HepG2 (cell line): Measurements from ENCODE around the gene EFEMP2. TPM values are rescaled to one million over a fixed set of nuclear protein-coding genes. Genes with fewer than 3 reads are reported as not detected.

ENCODE experiments used
- ATF5 ChIP-seq: sonication (generic); formaldehyde crosslinking; IDR thresholded peaks from 2 replicates; pipeline ENCODE4 v1.4.0; 2020; ENCODE audit warnings: mild to moderate bottlenecking, low read depth, missing genetic modification reagents
- ELK4 ChIP-seq: sonication (generic); formaldehyde crosslinking; IDR thresholded peaks from 2 replicates; pipeline ENCODE4 v1.9.0; 2021; ENCODE audit warnings: missing genetic modification reagents, borderline replicate concordance
- FOXO4 ChIP-seq: sonication (generic); formaldehyde crosslinking; conservative IDR thresholded peaks from 2 replicates; pipeline ENCODE4 v1.8.1; 2023; ENCODE audit warnings: missing genetic modification reagents
- GZF1 ChIP-seq: sonication (generic); formaldehyde crosslinking; IDR thresholded peaks from 2 replicates; pipeline ENCODE4 v1.5.1; 2020; ENCODE audit warnings: mild to moderate bottlenecking, missing genetic modification reagents
- JUNB ChIP-seq: sonication (generic); formaldehyde crosslinking; IDR thresholded peaks from 2 replicates; pipeline ENCODE4 v1.8.0; 2022; ENCODE audit warnings: missing genetic modification reagents, mild to moderate bottlenecking, borderline replicate concordance
- MAX ChIP-seq: IDR thresholded peaks from 2 replicates; pipeline ENCODE4 v1.6.1; 2012; ENCODE audit warnings: inconsistent platforms
- PAF1 ChIP-seq: IDR thresholded peaks from 2 replicates; pipeline ENCODE4 v1.6.1; 2016; ENCODE audit warnings: missing genetic modification reagents, missing compliant biosample characterization
- RNF219 ChIP-seq: sonication (generic); formaldehyde crosslinking; IDR thresholded peaks from 2 replicates; pipeline ENCODE4 v1.5.0; 2020; ENCODE audit warnings: mild to moderate bottlenecking, missing genetic modification reagents
- TBX3 ChIP-seq: fragments of 450-650 bp; IDR thresholded peaks from 2 replicates; pipeline ENCODE4 v1.6.1; 2017; ENCODE audit warnings: antibody characterized with exemption, mild to moderate bottlenecking, inconsistent platforms, borderline replicate concordance
- TEF ChIP-seq: sonication (generic); formaldehyde crosslinking; IDR thresholded peaks from 2 replicates; pipeline ENCODE4 v1.5.0; 2020; ENCODE audit warnings: missing genetic modification reagents
- ZBED4 ChIP-seq: sonication (generic); formaldehyde crosslinking; IDR thresholded peaks from 2 replicates; pipeline ENCODE4 v1.4.0; 2020; ENCODE audit warnings: missing genetic modification reagents, borderline replicate concordance
- ZBTB44 ChIP-seq: sonication (generic); formaldehyde crosslinking; IDR thresholded peaks from 2 replicates; pipeline ENCODE4 v1.4.0; 2020; ENCODE audit warnings: missing genetic modification reagents
- ZNF460 ChIP-seq: sonication (generic); formaldehyde crosslinking; IDR thresholded peaks from 2 replicates; pipeline ENCODE4 v1.5.1; 2020; ENCODE audit warnings: missing genetic modification reagents, mild to moderate bottlenecking, borderline replicate concordance
- ZNF496 ChIP-seq: sonication (generic); formaldehyde crosslinking; IDR thresholded peaks from 2 replicates; pipeline ENCODE4 v1.8.1; 2023; ENCODE audit warnings: mild to moderate bottlenecking, moderate library complexity, missing genetic modification reagents; ENCODE audit not compliant: insufficient replicate concordance
- ZNF720 ChIP-seq: sonication (generic); formaldehyde crosslinking; IDR thresholded peaks from 2 replicates; pipeline ENCODE4 v1.4.0; 2020; ENCODE audit warnings: missing genetic modification reagents
- polyA plus RNA-seq, 8 experiments: library from polyadenylated mRNA; depleted of rRNA in 3 of 8; stranded (reverse) in 7 of 8; unstranded in 1 of 8; fragments of >200 nt; fragmentation: Illumina TruSeq in 4 of 8; extraction: Trizol in 4 of 8; gene quantifications; 2 replicates each; pipeline versions ENCODE4 v1.2.1 to v1.2.3, GENCODE V29; 2011 to 2016; ENCODE audit warnings: low read depth in 4 of 8, missing spikeins in 1 of 8, mixed read lengths in 1 of 8; ENCODE audit not compliant: insufficient read depth in 1 of 8
- total RNA-seq, 5 experiments: library from RNA; depleted of rRNA; stranded (reverse); fragments of >200 nt; fragmentation: Illumina TruSeq; extraction: Trizol; gene quantifications; 2 replicates each; pipeline ENCODE4 v1.2.3, GENCODE V29; 2016; ENCODE audit warnings: low read depth in 1 of 5

The EFEMP2 gene
- total and polyA plus RNA-seq, 2 of the 13 experiments (the other 11 are each of a cell fraction or from before 2014, with no cell fraction given): 7.4 to 29.7 TPM

- TF ChIP-seq ATF5 (CRISPR knock-in tag) (no peak), PAF1 (no peak), TEF (CRISPR knock-in tag) (no peak), ELK4 (CRISPR knock-in tag) (no peak), TBX3 (no peak), ZBED4 (no peak), RNF219 (CRISPR knock-in tag) (no peak), ZNF496 (CRISPR knock-in tag) (no peak), ZNF720 (CRISPR knock-in tag) (no peak), FOXO4 (CRISPR knock-in tag) (no peak), GZF1 (CRISPR knock-in tag) (0 out of 2 replicates have a peak, but pooled peaks have one; percentile 22), MAX (peak; percentile 21; the same call in 1 of the 2 replicates), JUNB (CRISPR knock-in tag) (no peak), ZBTB44 (CRISPR knock-in tag) (no peak), ZNF460 (CRISPR knock-in tag) (no peak; the same call in 1 of the 2 replicates)
Measured at GRCh38 chr11:65857500-65857852, 15.1 kb downstream of the EFEMP2 start (continued).
